ENCODE data around the gene CENPU. TPM values are rescaled to one million over a fixed set of nuclear protein-coding genes. Genes with fewer than 3 reads are reported as not detected.

CENPU gene
- total RNA-seq, 1 experiment from 2014 or later: 47.7 TPM

GRCh38 chr4:184681916-184682315, 52.0 kb downstream of the CENPU start:
- TF ChIP-seq CTCF (conservative IDR thresholded peaks at IDR 0.05) (no peak), EZH2 (IDR thresholded peaks at IDR 0.05; ENCODE audit: low read depth) (no peak)
- POLR2A ChIA-PET (ENCODE audit: unreplicated experiment): no interaction called here

GRCh38 chr4:184680698-184681097, 53.2 kb downstream of the CENPU start:
- no peak overlapping the region for H3K27ac ChIP-seq
- H2AFZ ChIP-seq: no peak overlapping the region
- POLR2A ChIA-PET (ENCODE audit: unreplicated experiment): no interaction called here
- no peaks in the 10 kb centered on the region for H3K9me2 ChIP-seq (ENCODE audit: insufficient read depth)
- no TSS peak for BruUV-seq (replicated peaks)
- no peaks in the 10 kb centered on the region for H3K4me1 ChIP-seq (replicated peaks; ENCODE audit: insufficient read depth)
- no peak for TF ChIP-seq EZH2 (IDR thresholded peaks at IDR 0.05; ENCODE audit: low read depth)
- TF ChIP-seq CTCF (conservative IDR thresholded peaks at IDR 0.05): no peak
- intact Hi-C loops (cut with micrococcal nuclease; ENCODE audit: unreplicated experiment): no loop called here
- no peak overlapping the region for H3K4me2 ChIP-seq
- no peaks in the 10 kb centered on the region for H3K79me2 ChIP-seq (ENCODE audit: low read depth)
- H3K36me3 ChIP-seq (ENCODE audit: low read depth): no peaks in the 10 kb centered on the region
- no peaks in the 10 kb centered on the region for H3K9me3 ChIP-seq (ENCODE audit: insufficient read depth, low read depth)
- no peaks in the 10 kb centered on the region for H3K27me3 ChIP-seq (ENCODE audit: insufficient read depth, low read depth)
- H4K20me1 ChIP-seq (ENCODE audit: insufficient read depth): no peaks in the 10 kb centered on the region
- CTCF ChIA-PET: no interaction called here
- no peak overlapping the region for H3K4me3 ChIP-seq
- H3F3A ChIP-seq (ENCODE audit: insufficient read depth, low read depth): no peaks in the 10 kb centered on the region
- DNase-seq: no peak

More at GRCh38 chr4:184681916-184682315, 52.0 kb downstream of the CENPU start:
- Histone ChIP-seq H4K20me1 (ENCODE audit: insufficient read depth) (no peaks in the 10 kb centered on the region), H3K4me1 (replicated peaks; ENCODE audit: insufficient read depth) (no peaks in the 10 kb centered on the region), H2AFZ (no peak overlapping the region), H3K9me3 (ENCODE audit: insufficient read depth, low read depth) (no peaks in the 10 kb centered on the region), H3K9me2 (ENCODE audit: insufficient read depth) (no peaks in the 10 kb centered on the region), H3K36me3 (ENCODE audit: low read depth) (no peaks in the 10 kb centered on the region), H3K4me3 (no peak overlapping the region), H3K79me2 (ENCODE audit: low read depth) (no peaks in the 10 kb centered on the region), H3K27ac (no peak overlapping the region), H3K4me2 (no peak overlapping the region), H3F3A (ENCODE audit: insufficient read depth, low read depth) (no peaks in the 10 kb centered on the region), H3K27me3 (ENCODE audit: insufficient read depth, low read depth) (no peaks in the 10 kb centered on the region)
- no peak for DNase-seq
- BruUV-seq (replicated peaks): no TSS peak
- CTCF ChIA-PET: no interaction called here
- intact Hi-C loops (cut with micrococcal nuclease; ENCODE audit: unreplicated experiment): no loop called here

- intact Hi-C loops (cut with micrococcal nuclease; ENCODE audit: unreplicated experiment): no loop called here
- TF ChIP-seq CTCF (conservative IDR thresholded peaks at IDR 0.05) (no peak), EZH2 (IDR thresholded peaks at IDR 0.05; ENCODE audit: low read depth) (no peak)
- DNase-seq: no peak
- Histone ChIP-seq H3K4me3 (no peak overlapping the region), H4K20me1 (ENCODE audit: insufficient read depth) (no peaks in the 10 kb centered on the region), H3K79me2 (ENCODE audit: low read depth) (no peaks in the 10 kb centered on the region), H3K27ac (no peak overlapping the region), H3K9me3 (ENCODE audit: insufficient read depth, low read depth) (no peaks in the 10 kb centered on the region), H3K4me1 (replicated peaks; ENCODE audit: insufficient read depth) (no peaks in the 10 kb centered on the region), H3K27me3 (ENCODE audit: insufficient read depth, low read depth) (no peaks in the 10 kb centered on the region), H3K36me3 (ENCODE audit: low read depth) (0 out of 2 replicates have a peak, but pooled peaks cover 1% of the 10 kb centered on the region), H3K4me2 (no peak overlapping the region), H3K9me2 (ENCODE audit: insufficient read depth) (no peaks in the 10 kb centered on the region), H2AFZ (no peak overlapping the region), H3F3A (ENCODE audit: insufficient read depth, low read depth) (no peaks in the 10 kb centered on the region)
- no TSS peak for BruUV-seq (replicated peaks)
- POLR2A ChIA-PET (ENCODE audit: unreplicated experiment): no interaction called here
- CTCF ChIA-PET: no interaction called here
These were observed 57.9 kb downstream of the CENPU start for GRCh38 chr4:184675821-184676492.
